SK-N-MC (cell line): ENCODE measurements around the gene SPSB1.

Experiments
- EZH2 ChIP-seq: fragments of 200-600 bp; sonication (generic); IDR thresholded peaks from one replicate; pipeline ENCODE4 v1.6.1; 2017; ENCODE audit warnings: antibody characterized with exemption
- FOXP2 ChIP-seq: optimal IDR thresholded peaks from 2 replicates; pipeline ENCODE3; 2011; ENCODE audit warnings: mild to moderate bottlenecking, moderate library complexity; ENCODE audit not compliant: insufficient read depth; ENCODE audit errors: extremely low read length, control extremely low read depth
- POLR2AphosphoS5 ChIP-seq: IDR thresholded peaks from 2 replicates; pipeline ENCODE4 v1.6.1; 2012; ENCODE audit warnings: mild to moderate bottlenecking, low read depth, low read length, borderline replicate concordance

GRCh38 chr1:9309080-9309479, 16.4 kb downstream of the SPSB1 start:
- TF ChIP-seq EZH2 (no peak), POLR2AphosphoS5 (no peak), FOXP2 (no peak)
